C4-2B (cell line): Measurements from ENCODE around the gene KRT83.

Experiments used
- H3K27ac ChIP-seq: fragments of 450-650 bp; 2 replicates; pipeline ENCODE4 v1.5.1; 2017
- CTCF ChIP-seq: fragments of 450-650 bp; conservative IDR thresholded peaks from 2 replicates; pipeline ENCODE4 v1.5.1; 2017; ENCODE audit warnings: mild to moderate bottlenecking
- ZFX ChIP-seq: fragments of 450-650 bp; IDR thresholded peaks from 2 replicates; pipeline ENCODE4 v1.6.1; 2017

KRT83 gene

DNA sequence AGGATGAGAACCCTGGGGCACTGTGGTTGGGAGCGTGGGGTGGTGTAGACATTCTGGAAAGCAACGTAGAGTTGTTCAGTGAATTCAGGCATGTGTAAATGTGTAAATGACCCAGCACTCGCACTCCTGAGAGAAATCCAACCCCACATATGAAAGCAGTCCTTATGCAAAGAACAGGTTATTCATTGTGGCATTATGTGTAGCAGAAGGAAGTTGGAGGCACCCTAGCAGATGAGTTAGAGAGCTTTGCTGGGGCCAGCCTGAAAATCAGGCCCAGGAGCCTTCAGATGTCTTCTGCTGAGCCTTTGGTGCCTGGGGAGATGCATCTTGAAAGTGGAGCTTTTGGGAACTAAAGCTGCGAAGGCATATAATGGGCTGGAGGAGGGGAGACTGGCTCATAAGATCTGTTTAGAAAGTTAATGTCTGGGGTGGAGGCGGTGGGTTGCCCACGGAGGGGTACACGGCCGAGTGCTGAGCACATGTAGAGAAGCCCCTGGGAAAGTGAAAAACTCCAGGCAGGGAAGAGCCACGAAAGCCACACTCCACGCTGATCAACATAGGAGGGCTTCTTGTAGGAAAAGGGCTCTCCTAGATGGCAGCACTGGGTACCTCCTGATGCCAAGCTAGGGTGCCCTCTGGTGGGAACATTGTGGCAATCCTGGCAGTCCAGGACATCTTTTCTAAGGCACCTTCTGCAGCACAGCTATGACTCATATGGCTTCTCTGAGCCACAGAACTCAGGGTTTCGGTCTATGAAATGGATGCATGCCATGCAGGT is 6.0 kb upstream of the KRT83 start:
- no peak for TF ChIP-seq ZFX
- peak; percentile 97 for TF ChIP-seq CTCF
- no peak overlapping the region for H3K27ac ChIP-seq

DNA sequence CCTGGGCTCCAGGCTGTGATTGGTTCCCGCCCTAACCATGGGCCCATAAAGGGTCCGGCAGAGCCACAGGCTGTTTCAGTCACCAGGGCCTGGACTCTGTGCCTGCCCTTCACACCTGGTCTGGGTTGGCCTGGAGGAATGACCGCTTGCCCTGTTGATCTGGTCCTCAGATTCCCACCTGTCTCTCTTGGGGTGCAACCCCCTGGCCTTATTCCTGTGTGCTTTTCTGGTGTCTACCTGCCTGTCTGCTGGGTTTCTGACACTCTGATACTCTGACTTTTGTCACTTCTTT is 2.9 kb upstream of the KRT83 start:
- no peak overlapping the region for H3K27ac ChIP-seq
- TF ChIP-seq CTCF (no peak), ZFX (no peak)

- no peak for TF ChIP-seq CTCF
- no peak for TF ChIP-seq ZFX
Measured at GRCh38 chr12:52323416-52324152, 2.4 kb upstream of the KRT83 start.

DNA sequence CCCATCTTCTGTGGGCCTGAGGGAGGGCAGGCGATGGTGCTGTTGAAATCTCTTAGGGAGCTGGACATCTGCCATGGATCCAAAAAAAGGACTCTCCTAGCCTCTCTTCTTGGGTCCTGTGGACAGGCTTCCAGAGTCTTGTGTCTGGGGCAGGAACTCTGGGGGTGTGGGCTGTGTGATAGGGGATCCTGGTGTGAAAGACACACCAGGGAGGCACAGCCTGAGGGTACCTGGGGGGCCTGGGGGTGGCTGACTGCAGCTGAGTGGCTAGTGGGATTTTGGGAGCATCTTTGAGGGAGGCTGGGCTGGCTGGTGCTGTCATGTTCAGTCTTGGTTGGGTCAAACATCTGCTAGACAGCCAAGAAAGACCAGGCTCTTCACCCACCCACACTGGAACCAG is 1.8 kb upstream of the KRT83 start:
- no peak overlapping the region for H3K27ac ChIP-seq
- no peak for TF ChIP-seq CTCF

More at GRCh38 chr12:52323416-52324152, 2.4 kb upstream of the KRT83 start:
- H3K27ac ChIP-seq, result no peak overlapping the region

DNA sequence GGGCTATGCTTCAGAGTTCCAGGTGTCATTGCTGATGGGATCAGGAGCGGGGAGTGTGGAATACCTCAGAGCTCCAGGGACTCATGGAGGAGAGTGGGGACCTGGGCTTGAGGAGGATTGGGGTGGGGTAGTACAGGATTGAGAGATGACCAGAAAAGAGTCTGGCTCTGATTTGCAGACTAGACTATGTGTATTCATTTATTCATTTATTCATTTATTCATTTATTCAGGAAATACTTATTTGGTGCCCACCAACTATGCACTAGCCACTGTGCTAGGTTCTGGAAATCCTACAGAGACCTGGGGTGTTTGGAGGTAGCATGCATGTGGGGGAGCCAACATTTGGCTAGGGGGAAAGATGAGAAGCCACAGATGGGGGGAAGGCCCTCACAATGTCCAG is 871 bp upstream of the KRT83 start:
- TF ChIP-seq ZFX (no peak), CTCF (no peak)
- no peak overlapping the region for H3K27ac ChIP-seq

DNA sequence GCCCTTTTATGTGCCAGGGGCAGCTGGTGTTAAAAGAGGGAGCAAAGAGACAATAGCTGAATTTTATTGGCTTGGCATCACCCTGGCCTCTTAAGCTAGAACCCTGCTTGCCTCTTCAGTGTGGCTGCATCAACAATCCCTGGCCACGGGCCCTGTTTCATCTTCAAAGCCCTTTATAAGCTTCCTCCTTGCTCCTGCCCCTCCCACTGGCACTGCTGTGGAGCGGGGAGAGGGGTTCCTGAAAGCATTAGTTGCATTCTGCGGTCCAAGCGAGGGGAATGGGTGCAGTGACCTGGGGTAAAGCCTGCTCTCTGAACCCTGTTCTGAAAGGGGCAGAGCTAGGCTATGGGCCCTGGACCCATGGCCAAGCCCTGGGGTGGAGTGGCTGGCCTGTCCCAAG is 220 bp upstream of the KRT83 start:
- no peak for TF ChIP-seq ZFX
- no peak for TF ChIP-seq CTCF
- H3K27ac ChIP-seq, result no peak overlapping the region

DNA sequence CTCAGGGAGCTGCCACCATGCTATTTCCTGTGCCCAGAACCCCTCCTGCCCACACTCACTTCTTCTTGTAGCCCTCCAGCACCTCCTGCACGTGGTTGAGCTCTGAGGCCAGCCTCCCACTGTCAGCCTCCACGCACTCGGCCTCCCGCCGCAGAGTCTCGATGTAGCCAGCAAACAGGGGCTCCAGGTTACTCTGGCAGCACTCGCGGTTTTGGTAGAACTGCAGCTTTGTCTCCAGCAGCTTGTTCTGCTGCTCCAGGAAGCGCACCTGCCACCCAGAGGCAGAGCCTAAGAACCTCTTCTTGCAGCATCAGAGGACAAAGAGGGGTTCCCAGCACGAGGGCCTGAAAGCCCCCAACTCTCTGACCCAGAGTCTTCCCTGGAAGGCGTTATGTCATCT is 2.1 kb downstream of the KRT83 start:
- TF ChIP-seq CTCF (no peak; the same call in 1 of the 2 replicates), ZFX (no peak)
- H3K27ac ChIP-seq, result no peak overlapping the region
